A549 (cell line): Measurements from ENCODE around the gene CA11. TPM values are rescaled to one million over a fixed set of nuclear protein-coding genes. Genes with fewer than 3 reads are reported as not detected.

ENCODE experiments used
- ATAC-seq, 2 experiments: fragments of 200-7000 bp in 1 of 2; fragments of >200 bp in 1 of 2; cut with Nextera tagmentation in 1 of 2; cut with Tn5 transposase in 1 of 2; 3 replicates each; pipeline versions ENCODE4 v1.8.0 to v1.9.1; 2018 to 2020; ENCODE audit warnings: mild to moderate bottlenecking in 1 of 2, moderate library complexity in 1 of 2
- CTCF ChIA-PET: fragments of 300-600 bp; sonication (Branson Sonifier 250); formaldehyde crosslinking; extraction: SDS; loops from one replicate; lab custom pipeline; 2021; ENCODE audit warnings: antibody characterized with exemption, inconsistent platforms; lab: Yijun Ruan, JAX
- POLR2A ChIA-PET: fragments of 350-600 bp; formaldehyde crosslinking; extraction: SDS; loops from one replicate; lab custom pipeline; 2021; ENCODE audit warnings: antibody characterized with exemption, inconsistent platforms; lab: Yijun Ruan, JAX
- DNase-seq, 2 experiments: peaks; one replicate each; pipeline versions ENCODE4 v3.0.0 to v3.0.0-alpha.2; 2011 to 2016; ENCODE audit warnings: low read depth in 1 of 2, low spot score in 1 of 2
- FAIRE-seq: peaks from 2 replicates; lab custom pipeline; 2011; peaks lifted over from hg19 to GRCh38; lab: Jason Lieb, UNC
- H3K27ac ChIP-seq, 2 experiments: fragments of >200 bp; sonication (Bioruptor Twin); formaldehyde crosslinking; 3 replicates each; pipeline ENCODE4 v1.5.1; 2016 to 2017
- H3K4me1 ChIP-seq: fragments of >200 bp; sonication (Bioruptor Twin); formaldehyde crosslinking; 3 replicates; pipeline ENCODE4 v1.6.1; 2016
- H3K4me2 ChIP-seq: fragments of >200 bp; sonication (Bioruptor Twin); formaldehyde crosslinking; 3 replicates; pipeline ENCODE4 v1.6.1; 2016
- H3K4me3 ChIP-seq: fragments of >200 bp; sonication (Bioruptor Twin); formaldehyde crosslinking; 3 replicates; pipeline ENCODE4 v1.5.1; 2016
- H3K9me3 ChIP-seq: fragments of >200 bp; sonication (Bioruptor Twin); formaldehyde crosslinking; 3 replicates; pipeline ENCODE4 v1.6.1; 2016
- CBX8 ChIP-seq: fragments of 200-600 bp; sonication (generic); IDR thresholded peaks from 2 replicates; pipeline ENCODE4 v1.6.1; 2016
- CHD2 ChIP-seq: fragments of 150-350 bp; IDR thresholded peaks from 2 replicates; pipeline ENCODE4 v1.6.1; 2014; ENCODE audit warnings: low read length; ENCODE audit not compliant: partially characterized antibody
- E2F6 ChIP-seq: IDR thresholded peaks from 2 replicates; pipeline ENCODE4 v1.6.1; 2012; ENCODE audit warnings: low read depth, borderline replicate concordance
- EHF ChIP-seq: fragments of 250-450 bp; sonication (Bioruptor Pico); IDR thresholded peaks from 2 replicates; pipeline ENCODE4 v1.5.0; 2020; ENCODE audit warnings: mild to moderate bottlenecking
- EHMT2 ChIP-seq: fragments of 200-600 bp; sonication (generic); IDR thresholded peaks from 2 replicates; pipeline ENCODE4 v1.6.1; 2016; ENCODE audit warnings: antibody characterized with exemption, low read depth, mild to moderate bottlenecking, moderate library complexity
- ELK1 ChIP-seq: fragments of 150-350 bp; IDR thresholded peaks from 2 replicates; pipeline ENCODE4 v1.6.1; 2014; ENCODE audit warnings: low read depth, mild to moderate bottlenecking, low read length
- FOSB ChIP-seq: fragments of 250-450 bp; sonication (Bioruptor Pico); IDR thresholded peaks from 2 replicates; pipeline ENCODE4 v1.5.0; 2020; ENCODE audit warnings: mild to moderate bottlenecking, moderate library complexity
- GATA3 ChIP-seq: IDR thresholded peaks from 2 replicates; pipeline ENCODE4 v1.6.1; 2012; ENCODE audit warnings: borderline replicate concordance
- HOXA7 ChIP-seq: fragments of 250-450 bp; sonication (Bioruptor Pico); IDR thresholded peaks from 2 replicates; pipeline ENCODE4 v1.5.0; 2020; ENCODE audit warnings: mild to moderate bottlenecking, moderate library complexity
- HOXB13 ChIP-seq: fragments of 250-450 bp; sonication (Bioruptor Pico); IDR thresholded peaks from 2 replicates; pipeline ENCODE4 v1.5.0; 2020; ENCODE audit warnings: low read depth, mild to moderate bottlenecking, moderate library complexity
- KDM1A ChIP-seq: fragments of 200-600 bp; sonication (generic); IDR thresholded peaks from 2 replicates; pipeline ENCODE4 v1.6.1; 2016; ENCODE audit warnings: low read depth, mild to moderate bottlenecking
- MAFK ChIP-seq: fragments of 450-650 bp; IDR thresholded peaks from 2 replicates; pipeline ENCODE4 v1.6.1; 2014; ENCODE audit not compliant: partially characterized antibody
- MAX ChIP-seq: IDR thresholded peaks from 2 replicates; pipeline ENCODE4 v1.6.1; 2012
- NPAS2 ChIP-seq: fragments of 250-450 bp; sonication (Bioruptor Pico); IDR thresholded peaks from 2 replicates; pipeline ENCODE4 v1.8.0; 2022; ENCODE audit warnings: mild to moderate bottlenecking, moderate library complexity, borderline replicate concordance
- POLR2AphosphoS2 ChIP-seq: conservative IDR thresholded peaks from 2 replicates; pipeline ENCODE4 v1.6.1; 2012; ENCODE audit warnings: low read length, improper control_type of control experiment, inconsistent platforms
- RARB ChIP-seq: fragments of 250-450 bp; sonication (Bioruptor Pico); IDR thresholded peaks from 2 replicates; pipeline ENCODE4 v1.8.0; 2021; ENCODE audit warnings: mild to moderate bottlenecking, moderate library complexity
- REST ChIP-seq: fragments of 200-600 bp; sonication (generic); IDR thresholded peaks from 2 replicates; pipeline ENCODE4 v1.6.1; 2016; ENCODE audit warnings: antibody characterized with exemption, mild to moderate bottlenecking, moderate library complexity
- RNF2 ChIP-seq: fragments of 200-600 bp; sonication (generic); IDR thresholded peaks from 2 replicates; pipeline ENCODE4 v1.6.1; 2016; ENCODE audit warnings: low read depth, mild to moderate bottlenecking, antibody characterized with exemption, moderate library complexity, borderline replicate concordance
- USF2 ChIP-seq: fragments of 450-650 bp; IDR thresholded peaks from 2 replicates; pipeline ENCODE4 v1.6.1; 2014; ENCODE audit warnings: antibody characterized with exemption
- ZNF302 ChIP-seq: fragments of 250-450 bp; sonication (Bioruptor Pico); IDR thresholded peaks from 2 replicates; pipeline ENCODE4 v1.9.0; 2021; ENCODE audit warnings: inconsistent platforms, mild to moderate bottlenecking, moderate library complexity
- WGBS: methylation state at CpG from one replicate; pipeline ENCODE4 v1.1.6; 2017; ENCODE audit errors: missing lambda C conversion rate; 5-methylcytosine and 5-hydroxymethylcytosine counted together
- polyA plus RNA-seq, 4 experiments: library from polyadenylated mRNA; depleted of rRNA in 3 of 4; stranded (reverse); fragments of >200 nt; fragmentation: RNase III in 1 of 4; extraction: RNeasy Plus Mini Kit Qiagen cat#74134 plus additional on column Dnase treatment in 1 of 4; gene quantifications; 2 replicates in 3 of 4; 3 replicates in 1 of 4; pipeline ENCODE4 v1.2.3, GENCODE V29; 2011 to 2017

CA11 gene
- polyA plus RNA-seq, 2 of the 4 experiments (the other 2 are of a cell fraction): 9.8 to 21.0 TPM

- H3K27ac ChIP-seq: peak overlapping the region in 1 of 2 experiments; percentile 73; a peak in 3 of 6 replicates
- TF ChIP-seq REST (no peak), ELK1 (no peak), HOXA7 (CRISPR knock-in tag) (no peak), USF2 (no peak), RARB (CRISPR knock-in tag) (no peak), HOXB13 (no peak), E2F6 (no peak), RNF2 (no peak), GATA3 (no peak), ZNF302 (CRISPR knock-in tag) (no peak), NPAS2 (CRISPR knock-in tag) (no peak), KDM1A (no peak), MAFK (no peak), CBX8 (no peak)
- FAIRE-seq (no peak), ATAC-seq (no peak), DNase-seq (no peak)
- peak overlapping the region; percentile 72 for H3K4me2 ChIP-seq
- peak overlapping the region; percentile 29; the same call in 1 of the 3 replicates for H3K4me3 ChIP-seq
- peaks cover 24% of the 10 kb centered on the region for H3K4me1 ChIP-seq
- ChIA-PET POLR2A (no interaction called here), CTCF (interaction anchor here (0.6 kb wide), 1 partner anchor 846 kb away, joined by 3 read pairs; no protein-coding TSS in a partner anchor)
- no peaks in the 10 kb centered on the region for H3K9me3 ChIP-seq
- 76% methylated on average over 22 of the region's 24 CpGs for WGBS
Observed at GRCh38 chr19:48624791-48625723, 20.9 kb downstream of the CA11 start.

GRCh38 chr19:48624067-48624594, 21.9 kb downstream of the CA11 start:
- peak; percentile 71 to 83 for ATAC-seq
- TF ChIP-seq FOSB (CRISPR knock-in tag) (no peak), EHF (no peak), MAX (0 out of 2 replicates have a peak, but pooled peaks have one; percentile 40), ELK1 (no peak), REST (peak; percentile 51), EHMT2 (no peak), POLR2AphosphoS2 (no peak), CHD2 (peak; percentile 37), RNF2 (no peak)
- Histone ChIP-seq H3K27ac (peak overlapping the region; percentile 61 to 76), H3K4me1 (peaks cover 27% of the 10 kb centered on the region), H3K4me3 (peak overlapping the region; percentile 29), H3K9me3 (no peaks in the 10 kb centered on the region), H3K4me2 (peak overlapping the region; percentile 72)
- ChIA-PET POLR2A (interaction anchor here (0.9 to 1.0 kb wide), 2 partner anchors 10 to 14 kb away, joined by 3 to 9 read pairs; no protein-coding TSS in a partner anchor), CTCF (interaction anchor here (0.5 to 1.6 kb wide), 10 partner anchors 9 to 118 kb away, joined by 3 to 5 read pairs (median 3); partner anchors contain the start of genes CA11 and FAM83E)
- WGBS: 54% methylated on average over 27 of the region's 40 CpGs
- DNase-seq: peak; percentile 93 to 97
- FAIRE-seq: no peak
